Measurements from ENCODE around the gene CTNNBIP1.
A peak's percentile ranks its signal among the peaks of the same experiment; 100 is the strongest.

Gene CTNNBIP1

GRCh38 chr1:9910076-9910422, at the start of gene CTNNBIP1:
TSS of gene CTNNBIP1 (minus strand) at chr1:9910269. CDS start at chr1:9872064, 38,205 bp downstream.
- H3K4me3 ChIP-seq (replicated peaks; ENCODE audit: low read depth, low read length): peak within 1 kb of the TSS; percentile 78
- no peak for DNase-seq (ENCODE audit: low read depth)
- no peak for TF ChIP-seq CTCF (IDR thresholded peaks at IDR 0.05; ENCODE audit: low read length, missing control alignments)

- H3K4me3 ChIP-seq (replicated peaks; ENCODE audit: low read depth, low read length): no peak overlapping the region
- no peak for TF ChIP-seq CTCF (IDR thresholded peaks at IDR 0.05; ENCODE audit: low read length, missing control alignments)
- DNase-seq (ENCODE audit: low read depth): no peak
Observed at GRCh38 chr1:9957726-9958125, 47.7 kb upstream of the CTNNBIP1 start.

GRCh38 chr1:9946315-9946714, 36.2 kb upstream of the CTNNBIP1 start:
- no peak for TF ChIP-seq CTCF (IDR thresholded peaks at IDR 0.05; ENCODE audit: low read length, missing control alignments)
- no peak for DNase-seq (ENCODE audit: low read depth)
- no peak overlapping the region for H3K4me3 ChIP-seq (replicated peaks; ENCODE audit: low read depth, low read length)

- DNase-seq (ENCODE audit: low read depth): peak; percentile 96
- H3K4me3 ChIP-seq (replicated peaks; ENCODE audit: low read depth, low read length): peak within 1 kb of the TSS; percentile 98
- TF ChIP-seq CTCF (IDR thresholded peaks at IDR 0.05; ENCODE audit: low read length, missing control alignments): no peak
Observed at GRCh38 chr1:9942939-9943788, 33.1 kb upstream of the CTNNBIP1 start, which contains the start of the genes LZIC and NMNAT1. TSS of gene LZIC (minus strand) at chr1:9943391. CDS start at chr1:9936619, 6,772 bp downstream. TSS of gene NMNAT1 (plus strand) at chr1:9943475. CDS start at chr1:9972074, 28,599 bp downstream.

- H3K4me3 ChIP-seq (replicated peaks; ENCODE audit: low read depth, low read length): peak overlapping the region; percentile 98
- TF ChIP-seq CTCF (IDR thresholded peaks at IDR 0.05; ENCODE audit: low read length, missing control alignments): peak; percentile 62
- peak; percentile 75 for DNase-seq (ENCODE audit: low read depth)
Observed at GRCh38 chr1:9942399-9942938, 32.4 kb upstream of the CTNNBIP1 start.

- H3K4me3 ChIP-seq (replicated peaks; ENCODE audit: low read depth, low read length): no peak overlapping the region
- TF ChIP-seq CTCF (IDR thresholded peaks at IDR 0.05; ENCODE audit: low read length, missing control alignments): no peak
- peak; percentile 31 for DNase-seq (ENCODE audit: low read depth)
Observed at GRCh38 chr1:9929431-9930385, 19.6 kb upstream of the CTNNBIP1 start.
